GM12892 (cell line): ENCODE results near the gene WFDC8.

Experiments used
- POLR2A ChIP-seq: IDR thresholded peaks from 2 replicates; pipeline ENCODE4 v1.6.1; 2011; ENCODE audit warnings: low read depth, low read length, control low read depth
- POLR2AphosphoS5 ChIP-seq: IDR thresholded peaks from 2 replicates; pipeline ENCODE4 v1.6.1; 2011; ENCODE audit warnings: low read depth, low read length, control low read depth
- TAF1 ChIP-seq: IDR thresholded peaks from 2 replicates; pipeline ENCODE4 v1.6.1; 2011; ENCODE audit warnings: low read depth, mild to moderate bottlenecking, control low read depth, low read length, borderline replicate concordance

DNA sequence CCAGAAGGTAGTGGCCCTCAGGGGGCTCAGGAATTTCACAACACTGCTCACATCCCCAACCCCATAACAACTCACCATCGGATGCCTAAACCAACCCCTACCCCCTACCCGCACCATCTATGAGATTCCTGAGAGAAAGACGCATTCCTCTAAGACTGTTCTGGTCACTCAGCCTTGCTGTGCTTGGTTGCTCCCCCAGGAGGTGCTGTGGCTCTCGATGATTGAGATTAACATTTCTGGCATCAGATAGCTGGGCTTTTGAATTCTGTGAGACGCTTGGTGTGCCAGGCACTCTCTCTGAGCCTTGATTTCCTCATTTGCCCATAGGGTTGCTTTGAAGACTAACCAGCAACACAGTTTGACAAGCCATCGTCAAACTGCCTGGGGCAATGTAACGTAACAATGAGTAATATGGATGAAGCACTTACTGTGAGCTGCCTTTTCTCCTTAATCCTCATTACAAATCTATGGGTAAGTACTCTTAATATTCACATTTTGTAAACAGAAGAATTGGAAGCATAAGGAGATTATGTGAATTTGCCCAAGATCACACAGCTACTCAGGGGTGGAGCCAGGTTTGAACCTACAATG lies 40.8 kb downstream of the WFDC8 start:
- TF ChIP-seq POLR2A (no peak), TAF1 (no peak), POLR2AphosphoS5 (no peak)
